Stimulated activated CD4-positive, alpha-beta T cell treated with anti-CD3 and anti-CD28 coated beads, Interleukin-12 subunit alpha, Interleukin-12 subunit beta, amount 100 ng/mL, for 48 hours (primary cell): ENCODE results near the gene WDR47.

ENCODE experiments used
- DNase-seq, 3 donors: peaks; one replicate each; pipeline ENCODE4 v3.0.0-alpha.2; 2020; ENCODE audit warnings: low read depth in 2 of 3, low spot score in 1 of 3

The WDR47 gene

GRCh38 chr1:109041621-109042468 is at the start of gene WDR47:
Gene WDR47 (minus strand): TSS chr1:109042102. CDS start chr1:109023512, 18,590 bp downstream.
- peak; percentile 89 to 95 (median 93) for DNase-seq

- DNase-seq, result peak in 1 of 3 donors; percentile 24
Measured at GRCh38 chr1:109091078-109091838, 49.4 kb upstream of the WDR47 start.

- peak; percentile 78 to 83 (median 82) for DNase-seq
Measured at GRCh38 chr1:109090196-109091077, 48.5 kb upstream of the WDR47 start, which contains the start of gene TMEM167B. Gene TMEM167B (plus strand): TSS chr1:109090764. CDS start chr1:109090873, 109 bp downstream.

GRCh38 chr1:109089242-109090015 is 47.5 kb upstream of the WDR47 start:
- peak in 2 of 3 donors; percentile 46 to 48 for DNase-seq

GRCh38 chr1:109084563-109085517 is 42.9 kb upstream of the WDR47 start:
- no peak for DNase-seq

- DNase-seq, result no peak
Measured at GRCh38 chr1:109083923-109084322, 42.0 kb upstream of the WDR47 start.

GRCh38 chr1:109083501-109083900 is 41.6 kb upstream of the WDR47 start:
- no peak for DNase-seq

- DNase-seq, result no peak
Measured at GRCh38 chr1:109080441-109081082, 38.7 kb upstream of the WDR47 start.

- no peak for DNase-seq
Measured at GRCh38 chr1:109079240-109079622, 37.3 kb upstream of the WDR47 start.

GRCh38 chr1:109078317-109078716 is 36.4 kb upstream of the WDR47 start:
- DNase-seq, result no peak

- peak; percentile 78 to 88 (median 79) for DNase-seq
Measured at GRCh38 chr1:109075531-109076490, 33.9 kb upstream of the WDR47 start, which contains the start of gene TAF13. Gene TAF13 (minus strand): TSS chr1:109076003. CDS start chr1:109075947, 56 bp downstream.

- no peak for DNase-seq
Measured at GRCh38 chr1:109069294-109069693, 27.4 kb upstream of the WDR47 start.

- no peak for DNase-seq
Measured at GRCh38 chr1:109067883-109068282, 26.0 kb upstream of the WDR47 start.

GRCh38 chr1:109065137-109065536 is 23.2 kb upstream of the WDR47 start:
- no peak for DNase-seq

GRCh38 chr1:109061183-109061582 is 19.3 kb upstream of the WDR47 start:
- DNase-seq, result no peak

GRCh38 chr1:109060707-109061106 is 18.8 kb upstream of the WDR47 start:
- no peak for DNase-seq

- DNase-seq, result no peak
Measured at GRCh38 chr1:109059026-109059425, 17.1 kb upstream of the WDR47 start.
